Fibroblast of lung (primary cell): ENCODE measurements around the gene TSR2.

ENCODE experiments used
- CTCF ChIP-seq, 2 donors: IDR thresholded peaks in 1 of 2; conservative IDR thresholded peaks in 1 of 2; 1 replicate in 1 of 2; 2 replicates in 1 of 2; pipeline ENCODE4 v1.5.1; 2011 to 2012; ENCODE audit warnings: low read length in 2 of 2, control low read depth in 1 of 2, inconsistent platforms in 1 of 2, low read depth in 1 of 2, mild to moderate bottlenecking in 1 of 2
- EZH2 ChIP-seq: IDR thresholded peaks from 2 replicates; pipeline ENCODE4 v1.5.1; 2012; ENCODE audit warnings: low read length, control low read depth, mild to moderate bottlenecking; ENCODE audit errors: missing control alignments

GRCh38 chrX:54482839-54483593 is 42.8 kb downstream of the TSR2 start:
- no peak for TF ChIP-seq CTCF (conservative IDR thresholded peaks at IDR 0.05 in 1 of 2, IDR thresholded peaks at IDR 0.05 in 1 of 2; ENCODE audit: low read depth in 1 of 2, low read length in 2 of 2)
- no peak for TF ChIP-seq EZH2
